ENCODE data around the gene DGKB.

DGKB gene

GRCh38 chr7:14902589-14903067 lies at the start of gene DGKB:
DGKB (minus strand) TSS chr7:14902751.
- DNase-seq (ENCODE audit: extremely low read depth in 1 of 2, low read depth in 1 of 2): no peak

- DNase-seq (ENCODE audit: extremely low read depth in 1 of 2, low read depth in 1 of 2): no peak
Measured at GRCh38 chr7:14950013-14950412, 47.5 kb upstream of the DGKB start.

DNA sequence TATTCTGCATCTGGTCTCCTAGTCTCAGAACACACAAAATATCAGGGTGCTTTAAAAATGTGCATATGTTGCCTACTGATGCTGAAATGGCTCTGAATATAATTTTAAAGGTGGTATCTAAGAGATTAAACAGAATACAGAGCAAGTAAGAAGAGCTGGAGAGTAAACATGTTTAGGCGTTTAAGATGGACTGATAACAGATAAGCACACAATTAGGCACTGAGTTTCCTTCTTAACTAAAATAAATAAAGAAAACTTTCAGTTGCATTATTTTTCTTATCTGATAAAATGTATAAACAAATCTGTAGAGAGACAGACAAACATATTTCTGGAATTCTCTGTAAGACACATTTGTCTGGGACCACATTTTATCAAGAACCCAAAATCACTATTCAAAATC lies 35.6 kb upstream of the DGKB start:
- no peak for DNase-seq (ENCODE audit: extremely low read depth in 1 of 2, low read depth in 1 of 2)

DNA sequence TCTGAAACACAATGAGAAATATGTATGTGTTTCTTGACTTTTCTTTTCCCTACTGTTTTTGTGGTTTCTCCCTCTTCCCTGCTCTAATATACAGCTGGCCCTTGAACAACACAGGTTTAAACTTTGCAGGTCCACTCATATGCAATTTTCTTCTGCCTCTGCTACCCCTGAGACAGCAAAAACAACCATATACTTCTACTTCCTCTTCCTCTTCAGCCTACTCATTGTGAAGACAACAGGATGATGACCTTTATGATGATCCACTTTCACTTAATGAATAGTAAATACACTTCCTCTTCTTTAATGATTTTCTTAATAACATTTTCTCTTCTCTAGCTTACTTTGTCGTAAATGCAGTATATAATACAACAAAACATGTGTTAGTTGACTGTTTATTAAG lies 35.0 kb upstream of the DGKB start:
- no peak for DNase-seq (ENCODE audit: extremely low read depth in 1 of 2, low read depth in 1 of 2)

GRCh38 chr7:14936554-14936953 lies 34.0 kb upstream of the DGKB start:
- DNase-seq (ENCODE audit: extremely low read depth in 1 of 2, low read depth in 1 of 2): no peak

DNA sequence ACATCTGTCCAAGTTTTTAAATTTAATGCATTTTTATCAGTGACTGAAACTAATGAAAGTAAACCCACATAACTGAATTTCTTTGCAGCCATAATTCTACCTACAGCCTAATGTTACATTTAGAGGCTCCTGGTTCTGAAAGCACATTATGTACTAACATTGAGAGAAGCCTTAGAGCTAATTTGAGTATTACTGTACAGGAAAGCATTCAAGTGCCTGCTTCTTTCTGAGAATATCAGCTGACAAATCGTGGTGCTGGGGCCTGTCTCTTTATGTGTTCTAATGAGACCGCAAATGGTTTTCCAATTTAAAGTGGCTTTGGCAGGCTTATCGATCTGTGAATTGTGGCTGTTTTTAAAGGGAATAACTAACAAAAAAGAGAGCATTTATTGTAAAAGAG lies 32.3 kb upstream of the DGKB start:
- no peak for DNase-seq (ENCODE audit: extremely low read depth in 1 of 2, low read depth in 1 of 2)

DNA sequence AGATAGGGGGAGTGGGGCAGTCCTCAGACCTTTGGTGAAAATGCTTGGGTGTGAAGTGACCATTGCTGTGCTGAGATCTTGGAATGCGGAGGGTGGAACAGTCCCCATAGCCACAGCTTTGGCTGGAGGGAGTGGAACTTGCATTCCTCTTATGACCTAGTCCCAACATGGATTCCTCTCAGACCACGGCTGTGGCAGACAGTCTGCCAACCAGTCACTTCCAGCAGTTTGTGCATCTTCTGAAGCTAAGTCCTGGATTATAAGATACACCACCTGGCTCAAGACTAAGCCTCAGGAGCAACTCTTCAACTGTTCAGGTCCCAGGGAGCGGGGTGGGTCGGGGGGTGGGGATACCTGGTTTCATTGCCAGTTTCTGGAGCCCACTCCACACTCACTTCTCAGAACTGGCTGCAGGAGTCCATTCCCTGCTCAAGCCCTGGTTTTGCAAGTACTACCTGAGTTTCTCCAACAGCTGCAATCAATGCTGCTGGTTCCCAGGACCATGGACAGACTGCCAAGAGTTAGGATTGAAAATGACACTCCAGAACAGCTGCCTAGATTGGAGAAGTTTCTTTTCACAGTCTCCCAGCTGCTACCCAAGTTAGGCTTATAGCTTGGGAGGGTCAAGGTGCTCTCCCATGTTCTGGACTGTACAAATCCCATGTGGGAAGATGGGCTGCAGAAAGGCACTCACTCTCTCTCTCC lies 29.1 kb upstream of the DGKB start:
- no peak for DNase-seq (ENCODE audit: extremely low read depth in 1 of 2, low read depth in 1 of 2)

DNA sequence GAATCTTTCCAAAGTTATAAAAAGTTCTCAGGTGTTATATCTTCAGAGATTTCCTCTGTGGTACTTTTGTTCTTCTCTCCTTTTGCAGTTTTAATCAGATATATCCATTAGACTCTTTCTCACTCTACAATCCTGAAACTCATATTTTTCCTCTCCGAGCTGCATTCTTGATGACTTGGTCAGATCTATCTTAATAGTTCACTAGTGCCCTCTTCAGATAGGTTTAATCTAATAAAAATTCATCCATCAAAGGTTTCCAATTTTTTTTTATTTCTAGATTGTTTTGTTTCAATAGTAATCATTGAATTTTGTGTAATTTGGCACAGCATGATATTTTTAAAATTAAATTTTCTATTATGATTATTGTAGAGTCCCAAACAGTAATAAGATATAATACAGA lies 21.8 kb upstream of the DGKB start:
- DNase-seq (ENCODE audit: extremely low read depth in 1 of 2, low read depth in 1 of 2): no peak

GRCh38 chr7:14911077-14911476 lies 8.5 kb upstream of the DGKB start:
- DNase-seq (ENCODE audit: extremely low read depth in 1 of 2, low read depth in 1 of 2): no peak

DNA sequence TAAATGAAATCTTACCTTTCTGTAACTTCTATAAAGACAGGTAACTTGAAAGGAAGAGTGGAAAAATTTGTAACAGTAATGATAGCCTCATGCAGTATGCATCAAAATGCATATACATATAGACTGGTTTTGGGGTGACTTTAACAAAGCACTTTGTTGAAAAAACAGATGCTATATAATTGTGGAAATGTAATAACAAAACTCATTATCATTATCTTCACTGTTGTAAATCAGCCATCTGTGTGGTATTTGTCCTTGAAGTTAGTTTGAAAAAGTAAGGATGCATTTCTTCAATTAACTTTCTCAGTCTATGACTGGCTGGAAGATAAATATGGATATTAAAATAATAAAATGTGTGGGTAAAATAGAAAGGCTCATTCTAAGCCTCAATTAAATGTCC lies 6.1 kb upstream of the DGKB start:
- DNase-seq (ENCODE audit: extremely low read depth in 1 of 2, low read depth in 1 of 2): no peak

- DNase-seq (ENCODE audit: extremely low read depth in 1 of 2, low read depth in 1 of 2): no peak
Measured at GRCh38 chr7:14905764-14906163, 3.2 kb upstream of the DGKB start.

GRCh38 chr7:14900051-14900450 lies 2.5 kb downstream of the DGKB start:
- DNase-seq (ENCODE audit: extremely low read depth in 1 of 2, low read depth in 1 of 2): no peak

DNA sequence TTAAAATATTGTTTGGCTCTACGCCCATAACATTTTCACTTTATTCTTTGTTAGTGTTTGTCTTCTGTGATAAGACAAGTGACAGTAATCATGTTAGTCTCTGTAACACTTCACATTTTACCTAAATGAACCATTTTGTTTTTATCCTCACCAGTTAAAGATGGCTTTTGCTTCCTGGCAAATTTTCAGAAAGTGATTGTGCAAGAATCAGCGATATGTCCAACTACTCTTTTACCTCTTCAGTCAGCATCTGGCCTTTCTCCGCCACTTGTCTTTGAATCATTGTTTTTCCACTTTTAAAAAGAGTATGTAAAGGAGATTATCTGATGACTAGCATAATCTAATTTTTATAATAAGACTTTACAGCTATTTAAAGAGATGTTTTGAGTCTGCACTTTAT lies 3.5 kb downstream of the DGKB start:
- DNase-seq (ENCODE audit: extremely low read depth in 1 of 2, low read depth in 1 of 2): no peak

DNA sequence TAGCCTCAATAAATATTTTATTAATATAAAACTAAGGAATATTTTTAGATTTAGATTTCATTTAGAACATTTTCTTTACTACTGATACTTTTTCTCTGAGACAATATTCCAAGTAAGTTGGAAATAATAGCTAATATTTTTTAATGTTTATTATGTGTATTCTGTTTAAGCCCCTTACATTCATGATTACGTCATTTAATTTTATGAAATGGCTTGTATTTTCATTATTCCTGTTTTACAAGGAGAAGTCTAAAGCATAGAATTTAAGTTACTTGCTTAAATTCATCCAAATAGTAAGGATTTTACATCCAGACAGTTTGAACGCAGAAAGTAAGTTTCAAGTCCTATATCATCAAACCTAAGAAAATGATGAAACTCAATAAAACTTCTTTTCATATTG lies 6.1 kb downstream of the DGKB start:
- DNase-seq (ENCODE audit: extremely low read depth in 1 of 2, low read depth in 1 of 2): no peak

DNA sequence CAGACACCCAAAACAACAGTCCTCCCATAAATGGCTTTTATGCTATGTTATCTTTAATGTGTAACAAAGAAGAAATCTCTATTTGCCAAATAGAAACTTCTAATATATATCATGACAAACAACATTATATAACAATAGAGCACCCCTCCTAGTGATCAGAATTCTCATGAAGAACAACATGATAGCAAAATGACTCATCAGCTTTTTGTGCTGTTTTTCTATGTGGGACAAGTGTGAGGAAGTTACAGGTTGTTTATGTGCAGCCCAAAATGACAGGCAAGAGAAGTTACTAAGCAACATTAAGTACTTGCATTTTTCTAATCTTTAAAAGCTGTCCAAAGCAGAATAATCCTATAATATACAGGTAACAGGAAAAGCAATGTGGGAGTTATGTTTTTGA lies 7.7 kb downstream of the DGKB start:
- DNase-seq (ENCODE audit: extremely low read depth in 1 of 2, low read depth in 1 of 2): no peak

- no peak for DNase-seq (ENCODE audit: extremely low read depth in 1 of 2, low read depth in 1 of 2)
Measured at GRCh38 chr7:14892961-14893360, 9.6 kb downstream of the DGKB start.

GRCh38 chr7:14891289-14891688 lies 11.3 kb downstream of the DGKB start:
- DNase-seq (ENCODE audit: extremely low read depth in 1 of 2, low read depth in 1 of 2): no peak

GRCh38 chr7:14888962-14889361 lies 13.6 kb downstream of the DGKB start:
- no peak for DNase-seq (ENCODE audit: extremely low read depth in 1 of 2, low read depth in 1 of 2)

- no peak for DNase-seq (ENCODE audit: extremely low read depth in 1 of 2, low read depth in 1 of 2)
Measured at GRCh38 chr7:14886533-14886932, 16.0 kb downstream of the DGKB start.

GRCh38 chr7:14875941-14876587 lies 26.5 kb downstream of the DGKB start:
- no peak for DNase-seq (ENCODE audit: extremely low read depth in 1 of 2, low read depth in 1 of 2)

- DNase-seq (ENCODE audit: extremely low read depth in 1 of 2, low read depth in 1 of 2): no peak
Measured at GRCh38 chr7:14871880-14872279, 30.7 kb downstream of the DGKB start.

- DNase-seq (ENCODE audit: extremely low read depth in 1 of 2, low read depth in 1 of 2): no peak
Measured at GRCh38 chr7:14870394-14870793, 32.2 kb downstream of the DGKB start.

DNA sequence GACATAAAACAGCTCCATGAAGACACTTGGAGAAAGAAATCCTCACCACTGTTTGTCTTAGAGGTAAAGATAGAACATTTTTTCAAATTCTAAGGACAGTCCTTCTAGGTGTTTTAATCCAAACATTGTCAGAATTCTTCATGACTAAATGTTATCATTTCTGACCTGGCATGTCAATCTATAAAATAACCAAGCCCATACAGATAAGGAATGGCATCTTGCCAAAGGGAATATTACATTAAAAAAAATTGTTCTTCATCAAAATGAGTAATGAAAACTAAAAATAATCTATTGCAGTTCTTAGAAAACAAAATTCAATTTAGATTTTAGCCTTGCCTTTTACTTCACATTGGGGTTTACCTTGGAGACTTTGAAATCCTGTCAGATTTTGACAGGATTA lies 33.6 kb downstream of the DGKB start:
- no peak for DNase-seq (ENCODE audit: extremely low read depth in 1 of 2, low read depth in 1 of 2)
